Uterus (tissue), 2 donors: ENCODE measurements around the gene ABCC11.

Experiments
- POLR2A ChIP-seq, 2 donors: fragments of 450-650 bp; IDR thresholded peaks; one replicate each; pipeline ENCODE4 v1.6.1; 2016; ENCODE audit warnings: antibody characterized with exemption in 2 of 2, mild to moderate bottlenecking in 1 of 2, moderate library complexity in 1 of 2
- TF ChIP-seq, protein P1 (sequence below), 4 experiments: fragments of 200-600 bp in 2 of 4; fragments of 450-650 bp in 2 of 4; sonication (generic) in 2 of 4; IDR thresholded peaks; one replicate each; pipeline ENCODE4 v1.5.1; 2016 to 2019; ENCODE audit warnings: antibody characterized with exemption in 4 of 4, mild to moderate bottlenecking in 2 of 4, moderate library complexity in 1 of 4

DNA sequence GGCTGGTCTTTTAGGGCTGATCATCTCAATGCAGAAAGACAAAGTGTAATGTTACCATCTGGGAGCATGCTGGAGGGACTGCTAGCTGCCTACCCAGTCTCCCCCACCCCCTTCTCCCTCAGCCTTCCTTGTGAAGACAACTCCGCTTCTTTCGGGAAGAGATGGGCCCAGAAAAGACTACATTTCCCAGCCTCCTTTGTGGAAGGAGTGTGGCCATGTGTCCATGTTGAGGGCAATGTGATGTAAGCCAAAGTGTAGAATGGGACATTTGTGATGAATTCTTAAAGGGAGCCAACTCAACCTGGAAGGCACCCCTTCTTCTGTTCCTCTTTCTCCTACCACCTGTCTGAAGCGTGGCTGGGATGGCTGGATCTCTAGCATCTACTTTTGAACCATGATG lies 107.8 kb downstream of the ABCC11 start:
- no peak for TF ChIP-seq POLR2A (IDR thresholded peaks at IDR 0.05)
- TF ChIP-seq, protein P1, sequence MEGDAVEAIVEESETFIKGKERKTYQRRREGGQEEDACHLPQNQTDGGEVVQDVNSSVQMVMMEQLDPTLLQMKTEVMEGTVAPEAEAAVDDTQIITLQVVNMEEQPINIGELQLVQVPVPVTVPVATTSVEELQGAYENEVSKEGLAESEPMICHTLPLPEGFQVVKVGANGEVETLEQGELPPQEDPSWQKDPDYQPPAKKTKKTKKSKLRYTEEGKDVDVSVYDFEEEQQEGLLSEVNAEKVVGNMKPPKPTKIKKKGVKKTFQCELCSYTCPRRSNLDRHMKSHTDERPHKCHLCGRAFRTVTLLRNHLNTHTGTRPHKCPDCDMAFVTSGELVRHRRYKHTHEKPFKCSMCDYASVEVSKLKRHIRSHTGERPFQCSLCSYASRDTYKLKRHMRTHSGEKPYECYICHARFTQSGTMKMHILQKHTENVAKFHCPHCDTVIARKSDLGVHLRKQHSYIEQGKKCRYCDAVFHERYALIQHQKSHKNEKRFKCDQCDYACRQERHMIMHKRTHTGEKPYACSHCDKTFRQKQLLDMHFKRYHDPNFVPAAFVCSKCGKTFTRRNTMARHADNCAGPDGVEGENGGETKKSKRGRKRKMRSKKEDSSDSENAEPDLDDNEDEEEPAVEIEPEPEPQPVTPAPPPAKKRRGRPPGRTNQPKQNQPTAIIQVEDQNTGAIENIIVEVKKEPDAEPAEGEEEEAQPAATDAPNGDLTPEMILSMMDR (IDR thresholded peaks at IDR 0.05): no peak
